GM19240 (cell line): Measurements from ENCODE around the gene ATXN7L1.
"Not testable (repeated sequence)": the region's sequence is repeated elsewhere in the genome, so short reads cannot be mapped to it uniquely, and the experiment has no call there.

Experiments used
- DNase-seq: peaks from one replicate; pipeline ENCODE4 v3.0.0; 2011; ENCODE audit warnings: low spot score; ENCODE audit not compliant: insufficient read length

ATXN7L1 gene

DNA sequence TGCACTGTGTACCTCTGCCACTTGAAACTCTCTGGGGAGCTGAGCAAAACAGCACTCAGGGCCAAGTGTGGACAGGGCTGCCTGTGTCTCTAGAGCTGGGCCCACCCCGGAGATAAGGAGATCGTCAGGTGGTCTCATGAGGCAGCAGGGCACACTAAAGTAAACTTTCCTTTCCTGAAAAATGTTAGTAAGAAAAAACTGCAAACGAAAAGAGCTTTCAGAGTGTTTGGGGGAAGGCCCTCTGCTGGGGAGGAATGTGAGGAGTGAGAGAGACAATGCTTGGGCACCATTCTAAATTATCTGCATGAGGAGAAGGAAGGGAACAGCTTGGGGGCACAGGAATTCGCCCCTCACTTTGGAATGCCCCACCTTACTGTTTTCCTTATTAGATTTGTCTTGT lies 127.7 kb downstream of the ATXN7L1 start:
- no peak for DNase-seq

DNA sequence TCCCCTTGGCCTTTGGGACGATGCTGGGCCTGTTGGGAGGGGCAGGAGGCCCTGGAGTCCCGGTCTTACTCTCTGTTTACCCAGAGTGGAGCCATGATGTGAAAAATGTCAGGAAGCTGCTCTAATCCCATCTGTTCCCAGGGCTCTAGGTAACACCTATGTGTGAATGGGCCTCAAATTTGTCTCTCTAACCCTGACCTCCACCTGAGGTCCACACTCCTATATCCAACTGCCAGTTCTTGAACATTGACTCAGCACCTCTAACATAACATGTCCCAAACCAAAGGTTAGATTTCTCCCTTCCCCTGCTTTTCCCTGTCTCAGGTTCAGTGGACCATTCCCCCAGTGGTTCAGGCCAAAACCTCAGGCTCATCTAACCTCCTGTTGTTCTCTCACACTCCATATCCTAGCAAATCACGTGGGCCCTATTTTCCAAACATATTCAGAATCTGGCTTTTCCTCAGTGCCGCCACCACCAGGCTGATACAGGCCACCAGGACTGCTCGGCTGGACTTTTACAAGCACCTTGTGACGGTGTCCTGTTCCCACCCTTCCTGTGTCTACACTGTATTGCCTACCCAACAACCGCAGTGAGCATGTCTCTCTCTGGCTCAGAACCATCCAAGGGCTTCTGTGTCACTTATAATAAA lies 130.6 kb downstream of the ATXN7L1 start:
- DNase-seq, result no peak

DNA sequence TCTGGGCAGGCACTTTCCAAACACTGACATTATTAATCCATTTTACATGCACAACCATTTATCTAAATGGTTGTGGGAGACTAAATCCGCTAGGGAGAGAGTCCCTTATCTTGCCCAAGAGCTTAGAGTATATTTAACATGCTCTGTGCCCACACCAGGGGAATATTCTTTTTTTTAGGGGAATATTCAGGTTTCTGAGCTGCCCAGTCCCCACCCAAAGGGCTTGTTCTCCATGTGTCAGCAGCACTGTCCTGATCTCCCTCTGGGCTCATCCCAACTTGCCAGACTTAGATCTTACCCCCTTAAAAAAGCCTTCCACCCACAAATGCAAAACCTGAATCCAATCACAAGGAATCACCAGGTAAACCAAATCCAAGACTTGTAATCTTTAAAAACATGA lies 132.1 kb downstream of the ATXN7L1 start:
- DNase-seq, result no peak

GRCh38 chr7:105743351-105744090 lies 132.9 kb downstream of the ATXN7L1 start:
- no peak for DNase-seq

GRCh38 chr7:105742787-105743186 lies 133.6 kb downstream of the ATXN7L1 start:
- no peak for DNase-seq

- no peak for DNase-seq
These were observed 134.4 kb downstream of the ATXN7L1 start for GRCh38 chr7:105741982-105742381.

DNA sequence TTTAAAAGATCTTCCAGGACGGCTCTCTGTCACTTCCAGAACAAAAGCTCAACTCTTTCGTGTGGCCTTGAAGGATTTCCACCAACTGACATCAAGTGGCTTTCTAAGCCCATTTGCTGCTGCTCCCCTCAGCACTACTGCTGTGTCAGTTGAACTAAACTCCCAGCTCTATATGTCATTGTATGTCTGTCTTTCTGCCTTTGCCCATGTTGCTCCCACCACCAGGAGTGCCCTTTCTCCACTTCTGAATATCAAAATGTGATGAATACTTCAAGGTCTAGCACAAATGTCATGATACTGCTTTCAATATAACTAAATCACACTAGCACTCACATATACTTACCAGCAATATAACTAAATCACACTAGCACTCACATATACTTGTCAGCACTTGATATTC lies 138.3 kb downstream of the ATXN7L1 start:
- DNase-seq, result no peak

DNA sequence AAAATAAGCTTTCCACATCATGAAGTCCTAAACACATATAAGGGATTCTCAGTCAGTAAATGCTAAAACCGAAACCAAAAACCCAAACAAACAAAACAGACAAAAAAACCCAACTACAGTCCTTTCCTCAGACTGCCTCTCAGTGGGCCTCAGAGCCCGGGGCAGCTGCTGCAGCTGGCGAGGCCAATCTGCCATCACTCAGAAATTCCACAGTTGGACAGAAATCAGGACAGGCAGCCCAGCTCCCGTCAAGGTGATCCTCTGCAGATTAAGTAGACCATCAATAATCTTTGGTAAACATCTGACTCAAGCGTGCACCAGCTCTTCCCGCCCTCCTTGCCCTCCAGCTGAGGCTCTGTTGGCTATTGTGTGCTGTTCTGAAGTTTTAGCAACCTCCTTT lies 142.2 kb downstream of the ATXN7L1 start:
- no peak for DNase-seq

DNA sequence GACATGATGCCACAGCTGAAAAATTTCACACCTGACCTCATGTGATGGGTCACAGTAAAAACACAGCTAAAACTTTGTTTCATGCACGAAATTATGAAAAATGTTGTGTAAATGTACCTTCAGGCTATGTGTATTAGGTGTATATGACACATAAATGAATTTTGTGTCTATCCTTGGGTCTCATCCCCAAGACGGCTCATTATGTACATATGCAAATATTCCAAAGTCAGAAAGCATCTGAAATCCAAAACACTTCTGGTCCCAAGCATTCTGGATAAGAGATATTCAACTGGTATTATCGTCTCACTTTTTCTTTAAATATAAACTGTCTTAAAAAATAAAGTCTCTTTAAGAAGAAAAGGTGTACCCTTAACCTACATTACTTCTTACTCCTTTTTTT lies 145.4 kb downstream of the ATXN7L1 start:
- no peak for DNase-seq

DNA sequence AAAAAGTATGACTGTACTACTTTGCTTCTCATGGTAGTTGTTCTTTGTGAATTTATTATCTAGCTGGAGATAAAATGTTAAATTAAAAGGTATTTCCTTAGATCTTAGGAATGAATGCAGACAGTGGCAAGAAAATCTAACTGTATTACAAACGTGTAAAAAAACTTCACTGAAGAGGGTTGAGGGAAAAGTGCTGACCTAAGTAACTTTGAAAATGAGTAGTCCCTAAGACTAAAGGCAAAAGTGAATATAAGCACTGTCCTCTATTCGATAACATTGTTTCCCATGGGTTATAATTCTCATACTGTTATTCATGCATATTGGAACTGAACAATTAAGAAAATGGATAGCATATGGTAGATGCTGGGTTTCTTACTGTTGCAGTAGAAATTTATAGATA lies 148.4 kb downstream of the ATXN7L1 start:
- no peak for DNase-seq

GRCh38 chr7:105724688-105725087 lies 151.7 kb downstream of the ATXN7L1 start:
- no peak for DNase-seq

GRCh38 chr7:105723572-105723971 lies 152.8 kb downstream of the ATXN7L1 start:
- no peak for DNase-seq

GRCh38 chr7:105721571-105722104 lies 154.8 kb downstream of the ATXN7L1 start:
- no peak for DNase-seq

GRCh38 chr7:105719919-105720318 lies 156.5 kb downstream of the ATXN7L1 start:
- no peak for DNase-seq

GRCh38 chr7:105719395-105719794 lies 157.0 kb downstream of the ATXN7L1 start:
- no peak for DNase-seq

DNA sequence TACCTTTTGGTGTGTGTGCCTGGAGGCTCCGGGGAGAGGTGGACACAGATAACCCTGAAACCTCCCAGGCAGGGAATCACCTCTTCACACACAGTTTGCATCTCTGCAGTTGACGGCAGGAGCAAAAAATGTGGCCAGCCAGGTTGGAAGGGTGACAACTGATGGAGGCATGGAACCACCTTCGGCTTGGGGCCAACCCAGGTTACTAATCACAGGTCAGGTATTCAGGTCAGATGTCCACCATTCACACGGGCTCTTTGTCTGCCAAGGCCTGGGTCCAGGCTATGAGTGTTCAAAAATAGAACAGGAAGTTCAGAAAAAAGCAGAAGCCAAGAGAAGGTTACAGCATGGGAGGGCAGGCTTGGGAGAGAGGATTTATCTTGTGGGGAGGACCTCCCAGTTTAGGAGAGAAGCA lies 157.9 kb downstream of the ATXN7L1 start:
- no peak for DNase-seq

- DNase-seq, result no peak
These were observed 160.9 kb downstream of the ATXN7L1 start for GRCh38 chr7:105715528-105715927.

GRCh38 chr7:105713488-105714465 lies 162.6 kb downstream of the ATXN7L1 start:
- DNase-seq, result no peak

GRCh38 chr7:105712877-105713276 lies 163.5 kb downstream of the ATXN7L1 start:
- DNase-seq, result no peak

DNA sequence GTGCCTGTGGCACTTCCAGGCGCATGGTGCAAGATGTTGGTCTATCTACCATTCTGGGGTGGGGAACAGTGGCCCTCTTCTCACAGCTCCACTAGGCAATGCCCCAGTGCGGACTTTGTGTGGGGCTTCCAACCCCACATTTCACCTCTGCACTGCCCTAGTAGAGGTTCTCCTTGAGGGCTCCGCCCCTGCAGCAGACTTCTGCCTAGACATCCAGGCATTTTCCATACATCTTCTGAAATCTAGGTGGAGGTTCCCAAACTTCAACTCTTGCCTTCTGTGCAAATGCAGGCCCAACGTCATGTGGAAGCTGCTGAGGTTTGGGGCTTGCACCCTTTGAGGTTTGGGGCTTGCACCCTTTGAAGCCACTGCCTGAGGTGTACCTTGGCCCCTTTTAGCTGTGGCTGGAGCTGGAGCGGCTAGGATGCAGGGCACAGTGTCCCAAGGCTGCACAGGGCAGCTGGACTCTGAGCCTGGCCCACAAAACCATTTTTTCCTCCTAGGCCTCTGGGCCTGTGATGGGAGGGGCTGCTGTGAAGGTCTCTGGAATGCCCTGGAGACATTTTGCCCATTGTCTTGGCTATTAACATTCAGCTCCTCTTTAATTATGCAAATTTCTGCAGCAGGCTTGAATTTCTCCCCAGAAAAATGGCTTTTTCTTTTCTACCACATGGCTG lies 164.5 kb downstream of the ATXN7L1 start:
- DNase-seq, result no peak

- not testable (repeated sequence) for DNase-seq
These were observed 165.7 kb downstream of the ATXN7L1 start for GRCh38 chr7:105710720-105711119.
